A204.1 (cell line): ENCODE data around the gene BBS2.

Experiments used
- FAIRE-seq: peaks from 2 replicates; lab custom pipeline; 2012; peaks lifted over from hg19 to GRCh38; lab: Jason Lieb, UNC

BBS2 gene

GRCh38 chr16:56477096-56477878 lies 42.5 kb downstream of the BBS2 start:
- no peak for FAIRE-seq

- no peak for FAIRE-seq
Observed at GRCh38 chr16:56475201-56475600, 44.6 kb downstream of the BBS2 start.

GRCh38 chr16:56470666-56471065 lies 49.2 kb downstream of the BBS2 start:
- FAIRE-seq, result no peak

- no peak for FAIRE-seq
Observed at GRCh38 chr16:56470232-56470631, 49.6 kb downstream of the BBS2 start.

GRCh38 chr16:56469748-56470147 lies 50.1 kb downstream of the BBS2 start:
- FAIRE-seq, result no peak

- FAIRE-seq, result no peak
Observed at GRCh38 chr16:56468800-56469199, 51.0 kb downstream of the BBS2 start.

- no peak for FAIRE-seq
Observed at GRCh38 chr16:56466344-56466743, 53.5 kb downstream of the BBS2 start.

- FAIRE-seq, result no peak
Observed at GRCh38 chr16:56463153-56463552, 56.7 kb downstream of the BBS2 start.

GRCh38 chr16:56462064-56462796 lies 57.6 kb downstream of the BBS2 start:
- FAIRE-seq, result no peak

GRCh38 chr16:56460101-56460500 lies 59.7 kb downstream of the BBS2 start:
- FAIRE-seq, result no peak

GRCh38 chr16:56457927-56458470 lies 61.8 kb downstream of the BBS2 start:
- FAIRE-seq, result no peak

- FAIRE-seq, result no peak
Observed at GRCh38 chr16:56451753-56452689, 67.8 kb downstream of the BBS2 start.

GRCh38 chr16:56450986-56451752 lies 68.7 kb downstream of the BBS2 start, which contains the start of the genes NUDT21 and OGFOD1:
Gene NUDT21, minus strand, starts transcription at chr16:56451332. Its CDS starts 130 bp downstream, at chr16:56451202.
Gene OGFOD1, plus strand, starts transcription at chr16:56451554. Its CDS starts 59 bp downstream, at chr16:56451613.
- peak; percentile 98 for FAIRE-seq

GRCh38 chr16:56450275-56450985 lies 69.4 kb downstream of the BBS2 start:
- FAIRE-seq, result no peak

GRCh38 chr16:56448005-56448404 lies 71.8 kb downstream of the BBS2 start:
- FAIRE-seq, result no peak

GRCh38 chr16:56447286-56447685 lies 72.5 kb downstream of the BBS2 start:
- FAIRE-seq, result no peak

GRCh38 chr16:56438038-56438437 lies 81.8 kb downstream of the BBS2 start:
- no peak for FAIRE-seq

- no peak for FAIRE-seq
Observed at GRCh38 chr16:56436258-56436657, 83.6 kb downstream of the BBS2 start.
